Naive B cell (primary cell): ENCODE results near the gene ARID1B. TPM values are rescaled to one million over a fixed set of nuclear protein-coding genes. Genes with fewer than 3 reads are reported as not detected.

ENCODE experiments used
- ATAC-seq, 2 donors: fragments of 150-1000 bp; cut with Tn5 transposase; 2 replicates each; pipeline ENCODE4 v1.10.0; 2021; ENCODE audit warnings: low read depth in 2 of 2, mild to moderate bottlenecking in 2 of 2, moderate library complexity in 2 of 2
- DNase-seq: peaks from one replicate; pipeline ENCODE4 v3.0.0; 2022
- H3K27ac Mint-ChIP-seq, 6 donors: one replicate each; pipeline ENCODE4 v1.8.0; 2020 to 2022; ENCODE audit warnings: mild to moderate bottlenecking in 6 of 6, mixed read lengths in 6 of 6, moderate library complexity in 5 of 6, inconsistent platforms in 2 of 6
- H3K27me3 Mint-ChIP-seq, 3 donors: one replicate each; pipeline ENCODE4 v1.8.0; 2021 to 2022; ENCODE audit warnings: mixed read lengths in 3 of 3, mild to moderate bottlenecking in 1 of 3
- H3K36me3 Mint-ChIP-seq, 2 donors: one replicate each; pipeline ENCODE4 v1.8.0; 2020 to 2022; ENCODE audit warnings: mixed read lengths in 2 of 2, inconsistent platforms in 1 of 2, mild to moderate bottlenecking in 1 of 2
- H3K4me1 Mint-ChIP-seq, 3 donors: one replicate each; pipeline ENCODE4 v1.8.0; 2020 to 2022; ENCODE audit warnings: mixed read lengths in 3 of 3, inconsistent platforms in 1 of 3, mild to moderate bottlenecking in 1 of 3, moderate library complexity in 1 of 3
- H3K4me3 Mint-ChIP-seq, 8 donors: one replicate each; pipeline ENCODE4 v1.8.0; 2020 to 2022; ENCODE audit warnings: mild to moderate bottlenecking in 8 of 8, mixed read lengths in 8 of 8, moderate library complexity in 8 of 8, inconsistent platforms in 2 of 8
- H3K9me3 Mint-ChIP-seq, 7 donors: one replicate each; pipeline ENCODE4 v1.8.0; 2020 to 2022; ENCODE audit warnings: mixed read lengths in 7 of 7, mild to moderate bottlenecking in 5 of 7, inconsistent platforms in 2 of 7, moderate library complexity in 1 of 7
- polyA plus RNA-seq, 6 donors: library from polyadenylated mRNA; unstranded; fragments of 300-500 nt; fragmentation: Illumina TruSeq; gene quantifications; one replicate each; pipeline ENCODE4 v1.2.3, GENCODE V29; 2021; ENCODE audit warnings: low read depth in 6 of 6

ARID1B gene
- polyA plus RNA-seq, 6 donors from 2014 or later = 16.6 to 44.1 (median 27.5) TPM

DNA sequence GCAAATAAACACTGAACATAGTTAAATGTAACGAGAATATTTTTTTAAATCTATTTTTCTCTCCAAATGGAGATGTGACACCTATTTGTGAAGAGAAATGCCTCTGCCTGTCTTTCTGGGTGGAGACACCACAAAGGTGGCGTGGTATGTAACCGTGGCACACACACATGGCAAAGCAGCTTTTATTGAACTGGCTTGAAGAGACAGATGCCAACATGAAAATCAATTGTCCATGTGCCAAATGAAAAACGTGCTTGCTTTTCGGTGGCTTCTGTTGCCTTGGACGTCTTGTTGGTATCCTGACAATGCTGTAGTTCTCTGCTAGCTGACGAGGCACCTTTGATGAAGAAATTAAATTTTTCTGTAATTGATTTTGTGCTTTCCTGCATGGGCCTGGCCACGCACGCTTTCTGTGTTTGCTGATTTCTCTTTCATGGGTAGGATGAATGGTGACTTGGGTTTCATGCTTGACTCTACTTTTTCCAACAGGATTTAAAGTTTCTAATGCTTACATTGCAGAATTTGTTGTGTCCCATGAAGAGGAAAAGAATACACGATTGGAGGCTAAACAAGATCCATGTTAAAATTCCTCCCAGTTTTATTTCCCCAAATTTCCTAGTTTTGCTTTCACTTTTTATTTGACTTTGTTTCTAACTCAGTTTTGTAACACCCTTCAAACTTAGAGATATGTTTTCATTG, 343.5 kb downstream of the ARID1B start:
- Mint-ChIP-seq H3K9me3 (no peaks in the 10 kb centered on the region), H3K4me3 (no peak overlapping the region), H3K36me3 (peaks cover 0 to 7% of the 10 kb centered on the region in 2 donors), H3K4me1 (peaks cover 12 to 22% (median 20%) of the 10 kb centered on the region in 3 donors), H3K27me3 (no peaks in the 10 kb centered on the region), H3K27ac (peak overlapping the region in 3 of 6 donors; percentile 4 to 59 (median 8))
- ATAC-seq (no peak), DNase-seq (no peak)

DNA sequence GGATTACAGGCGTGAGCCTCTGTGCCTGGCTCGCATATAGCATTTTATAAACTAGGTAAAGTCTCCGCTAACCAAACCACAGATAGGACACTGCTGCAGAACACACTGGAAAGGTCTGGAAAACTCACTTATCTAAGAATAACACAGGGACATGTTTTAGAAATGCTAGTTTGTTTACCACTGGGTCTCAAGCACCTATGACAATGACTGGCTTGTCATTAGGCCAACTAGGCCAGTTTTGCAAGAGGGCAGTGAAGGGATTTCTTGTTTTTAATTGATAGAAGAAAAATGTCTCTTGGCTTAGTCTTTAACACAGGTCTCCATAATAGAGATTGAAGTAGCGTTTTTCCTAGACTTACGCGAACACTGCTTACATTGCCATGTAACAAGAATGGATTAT, 344.7 kb downstream of the ARID1B start:
- Mint-ChIP-seq H3K9me3 (no peaks in the 10 kb centered on the region), H3K4me3 (peak overlapping the region in 1 of 8 donors; percentile 23), H3K27ac (no peak overlapping the region), H3K36me3 (peaks cover 0 to 7% of the 10 kb centered on the region in 2 donors), H3K27me3 (no peaks in the 10 kb centered on the region), H3K4me1 (peaks cover 12 to 24% (median 20%) of the 10 kb centered on the region in 3 donors)
- ATAC-seq (no peak), DNase-seq (no peak)

DNA sequence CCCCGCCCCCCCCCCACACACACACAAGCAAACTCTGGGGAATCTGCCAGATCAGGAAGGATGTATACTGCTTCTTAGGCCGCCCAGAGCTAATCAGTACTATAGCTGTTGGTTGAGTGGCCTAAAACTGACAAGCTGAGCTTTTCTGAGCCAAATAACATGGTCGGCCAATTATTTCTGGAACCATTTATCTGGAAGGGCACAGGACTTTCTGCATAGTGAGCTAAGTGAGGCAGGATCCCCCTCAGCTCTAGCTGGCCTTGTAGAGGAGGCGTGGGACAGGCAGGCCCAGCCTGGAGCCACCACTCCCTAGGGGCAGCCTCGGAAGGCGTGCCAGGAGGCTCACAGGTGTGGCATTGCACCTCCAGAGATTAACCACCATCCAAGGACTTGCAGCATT, 346.1 kb downstream of the ARID1B start:
- Mint-ChIP-seq H3K27me3 (no peaks in the 10 kb centered on the region), H3K9me3 (no peaks in the 10 kb centered on the region), H3K4me1 (peaks cover 15 to 30% (median 24%) of the 10 kb centered on the region in 3 donors), H3K27ac (no peak overlapping the region), H3K36me3 (peaks cover 0 to 7% of the 10 kb centered on the region in 2 donors), H3K4me3 (no peak overlapping the region)
- no peak for ATAC-seq
- DNase-seq = no peak

GRCh38 chr6:157124485-157125254, 347.5 kb downstream of the ARID1B start:
- Mint-ChIP-seq H3K36me3 (no peaks in the 10 kb centered on the region), H3K27me3 (no peaks in the 10 kb centered on the region), H3K4me1 (peaks cover 16 to 30% (median 26%) of the 10 kb centered on the region in 3 donors), H3K9me3 (no peaks in the 10 kb centered on the region), H3K27ac (peak overlapping the region in 2 of 6 donors; percentile 42 to 61), H3K4me3 (no peak overlapping the region)
- DNase-seq = no peak
- no peak for ATAC-seq

- no peaks in the 10 kb centered on the region for H3K27me3 Mint-ChIP-seq
- ATAC-seq (no peak), DNase-seq (no peak)
- peaks cover 11 to 27% (median 20%) of the 10 kb centered on the region in 3 donors for H3K4me1 Mint-ChIP-seq
- no peaks in the 10 kb centered on the region for H3K36me3 Mint-ChIP-seq
- no peak overlapping the region for H3K4me3 Mint-ChIP-seq
- H3K9me3 Mint-ChIP-seq = no peaks in the 10 kb centered on the region
- no peak overlapping the region for H3K27ac Mint-ChIP-seq
Measured at GRCh38 chr6:157125531-157125930, 348.4 kb downstream of the ARID1B start.

DNA sequence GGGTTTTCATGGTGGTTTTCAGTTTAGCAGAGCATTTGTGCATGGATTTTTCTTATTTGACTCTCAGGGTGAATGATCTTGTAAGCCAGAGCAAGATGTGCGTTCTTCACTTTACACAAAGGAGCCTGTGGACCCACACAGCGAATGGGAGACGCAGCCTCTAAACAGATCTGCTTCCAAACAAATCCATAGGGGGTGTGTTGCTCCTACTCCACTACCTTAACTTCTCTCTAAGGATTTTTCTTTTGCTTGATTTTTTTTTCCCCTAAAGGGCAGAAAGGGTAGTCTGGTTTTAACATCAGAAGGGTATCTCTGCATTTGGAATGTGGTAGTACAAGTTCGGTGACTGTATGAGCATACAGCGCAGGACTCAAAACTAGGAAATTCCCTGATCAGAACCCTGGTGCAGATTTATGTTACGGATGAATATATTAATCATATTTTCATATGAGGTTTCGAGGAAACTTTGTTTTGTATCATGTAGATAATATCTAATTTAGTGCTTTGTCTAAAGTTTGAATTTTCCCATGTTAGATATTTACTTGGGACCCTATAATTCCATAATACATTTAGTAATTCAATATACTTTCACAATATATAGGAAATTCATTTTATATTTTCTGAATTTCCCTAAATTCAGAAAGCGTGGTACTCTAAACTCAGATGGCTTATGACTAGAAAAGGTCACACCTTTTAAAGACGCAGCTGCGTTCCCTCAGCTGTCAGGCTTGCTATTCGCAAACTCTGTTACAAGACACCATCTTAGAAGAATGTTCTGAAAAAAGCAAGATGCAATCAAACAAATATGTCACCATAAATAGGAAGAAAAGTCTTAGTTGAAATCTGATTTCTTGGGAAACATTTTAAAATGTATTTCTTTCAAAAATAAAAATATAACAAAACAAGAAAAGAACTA, 349.3 kb downstream of the ARID1B start:
- Mint-ChIP-seq H3K27me3 (no peaks in the 10 kb centered on the region), H3K4me1 (peaks cover 14 to 28% (median 16%) of the 10 kb centered on the region in 3 donors), H3K4me3 (no peak overlapping the region), H3K36me3 (peaks cover 0 to 5% of the 10 kb centered on the region in 2 donors), H3K9me3 (no peaks in the 10 kb centered on the region), H3K27ac (peak overlapping the region in 2 of 6 donors; percentile 5 to 32)
- ATAC-seq (no peak), DNase-seq (no peak)

DNA sequence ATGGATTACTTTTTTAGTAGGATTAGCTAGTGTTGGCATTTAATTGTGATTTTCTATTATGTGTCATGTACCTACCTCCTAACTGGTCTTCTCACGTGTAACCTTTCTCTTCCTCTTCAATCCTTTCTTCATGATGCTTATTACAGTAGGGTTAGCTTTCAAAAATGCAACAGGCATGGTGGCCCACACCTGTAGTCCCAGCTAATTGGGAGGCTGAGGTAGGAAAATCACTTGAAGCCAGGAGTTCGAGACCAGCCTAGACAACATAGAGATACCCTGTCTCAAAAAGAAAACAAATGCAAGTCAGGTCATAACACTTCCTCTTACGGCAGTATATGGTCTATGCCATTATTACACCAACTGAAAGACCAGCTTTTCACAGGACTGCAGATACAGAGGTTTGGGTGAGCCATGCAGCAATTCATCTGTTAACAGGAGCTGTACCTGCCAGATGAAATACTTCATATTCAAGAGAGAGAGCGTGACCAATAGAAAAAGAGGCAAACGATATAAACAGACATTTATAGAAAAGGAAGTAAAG, 351.1 kb downstream of the ARID1B start:
- peaks cover 5 to 13% of the 10 kb centered on the region in 2 donors for H3K36me3 Mint-ChIP-seq
- no peaks in the 10 kb centered on the region for H3K27me3 Mint-ChIP-seq
- H3K4me1 Mint-ChIP-seq = peaks cover 14 to 25% (median 20%) of the 10 kb centered on the region in 3 donors
- ATAC-seq (peak in 1 of 2 donors; percentile 28), DNase-seq (no peak)
- no peaks in the 10 kb centered on the region for H3K9me3 Mint-ChIP-seq
- peak overlapping the region in 4 of 6 donors; percentile 40 to 75 (median 48) for H3K27ac Mint-ChIP-seq
- peak overlapping the region in 3 of 8 donors; percentile 4 to 70 (median 40) for H3K4me3 Mint-ChIP-seq

DNA sequence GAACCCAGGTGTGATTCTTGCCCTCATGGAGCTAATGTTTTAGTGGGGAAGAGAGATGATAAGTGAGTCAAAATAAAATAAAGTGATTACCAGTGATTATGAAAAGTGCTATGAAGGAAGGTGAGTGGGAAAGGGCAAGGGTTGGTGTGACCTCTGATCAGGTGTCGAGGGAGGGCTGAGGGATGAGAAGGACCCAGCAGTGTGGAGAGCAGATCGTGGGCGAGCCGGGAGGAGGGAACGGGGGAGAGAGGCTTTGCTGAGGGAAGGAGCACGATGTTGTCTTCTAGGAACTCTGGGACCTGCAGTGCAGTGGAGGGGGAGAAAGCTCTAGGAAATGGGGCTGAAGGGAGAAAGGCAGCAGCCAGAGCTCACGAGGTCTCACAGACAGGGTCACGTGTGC, 354.1 kb downstream of the ARID1B start:
- H3K9me3 Mint-ChIP-seq = no peaks in the 10 kb centered on the region
- peaks cover 14 to 21% of the 10 kb centered on the region in 2 donors for H3K36me3 Mint-ChIP-seq
- peaks cover 14 to 20% (median 19%) of the 10 kb centered on the region in 3 donors for H3K4me1 Mint-ChIP-seq
- no peak overlapping the region for H3K4me3 Mint-ChIP-seq
- H3K27me3 Mint-ChIP-seq = no peaks in the 10 kb centered on the region
- peak overlapping the region in 5 of 6 donors; percentile 44 to 89 (median 46) for H3K27ac Mint-ChIP-seq
- ATAC-seq (no peak), DNase-seq (no peak)

DNA sequence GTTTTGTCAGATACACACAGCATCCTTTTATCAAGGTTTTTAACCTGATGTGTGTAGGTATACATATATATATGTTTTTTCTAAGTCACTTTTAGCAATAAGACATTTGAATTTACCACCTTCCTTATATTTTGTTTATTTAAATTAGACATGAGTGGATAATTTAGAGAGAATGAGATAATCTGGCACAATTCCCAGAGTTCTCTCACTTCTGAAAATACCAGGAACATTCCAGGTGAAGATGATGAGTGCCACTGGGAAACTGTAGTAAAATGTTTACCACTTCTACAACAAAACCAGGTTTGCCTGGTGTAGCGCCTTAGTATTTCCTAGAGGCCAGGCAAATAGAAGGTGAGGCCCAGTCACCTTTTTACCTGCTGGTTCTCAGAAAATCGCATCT, 356.7 kb downstream of the ARID1B start:
- Mint-ChIP-seq H3K9me3 (no peaks in the 10 kb centered on the region), H3K4me1 (peaks cover 6 to 13% (median 10%) of the 10 kb centered on the region in 3 donors), H3K36me3 (peaks cover 14 to 21% of the 10 kb centered on the region in 2 donors), H3K4me3 (no peak overlapping the region), H3K27me3 (no peaks in the 10 kb centered on the region), H3K27ac (no peak overlapping the region)
- no peak for ATAC-seq
- no peak for DNase-seq

DNA sequence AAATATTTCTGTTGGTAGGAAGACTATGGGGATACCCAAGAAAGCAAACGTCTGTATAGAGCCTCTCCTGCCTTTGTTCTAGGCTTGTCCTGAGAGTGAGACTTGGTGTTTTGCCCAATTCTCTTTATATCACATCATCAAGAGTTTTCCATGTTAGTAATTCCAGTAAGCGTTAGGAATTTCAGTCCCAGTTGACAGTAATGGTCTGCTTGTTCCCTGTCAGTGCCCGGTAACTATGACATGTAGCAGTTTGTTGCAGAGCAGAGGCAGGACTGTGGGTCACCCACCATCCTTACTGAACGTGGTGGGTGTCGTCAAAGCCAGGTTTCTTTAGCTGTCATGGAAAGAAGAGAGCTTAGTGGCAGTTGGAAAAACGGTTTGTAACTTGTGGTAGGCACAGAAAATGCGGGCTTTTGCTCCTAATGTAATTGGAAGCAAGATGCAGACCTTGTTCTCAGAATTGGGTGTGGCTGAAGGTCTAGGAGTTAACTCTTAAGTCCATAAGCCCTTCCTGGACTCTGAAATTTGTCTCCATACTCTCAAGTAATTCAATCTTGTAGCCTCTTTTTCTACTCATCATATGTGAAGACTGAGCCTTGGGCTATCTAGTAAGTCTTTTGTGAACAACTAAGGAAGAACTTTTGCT, 357.3 kb downstream of the ARID1B start:
- H3K4me1 Mint-ChIP-seq = peaks cover 0 to 9% (median 5%) of the 10 kb centered on the region in 3 donors
- ATAC-seq = no peak
- no peaks in the 10 kb centered on the region for H3K27me3 Mint-ChIP-seq
- DNase-seq = no peak
- no peak overlapping the region for H3K4me3 Mint-ChIP-seq
- no peak overlapping the region for H3K27ac Mint-ChIP-seq
- H3K36me3 Mint-ChIP-seq = peaks cover 14 to 21% of the 10 kb centered on the region in 2 donors
- H3K9me3 Mint-ChIP-seq = no peaks in the 10 kb centered on the region

GRCh38 chr6:157135691-157136090, 358.5 kb downstream of the ARID1B start:
- Mint-ChIP-seq H3K27ac (peak overlapping the region in 3 of 6 donors; percentile 8 to 60 (median 28)), H3K4me1 (peaks cover 2 to 9% (median 3%) of the 10 kb centered on the region in 3 donors), H3K9me3 (no peaks in the 10 kb centered on the region), H3K4me3 (no peak overlapping the region), H3K27me3 (no peaks in the 10 kb centered on the region), H3K36me3 (peaks cover 14 to 21% of the 10 kb centered on the region in 2 donors)
- ATAC-seq = no peak
- DNase-seq = no peak

GRCh38 chr6:157137501-157137900, 360.3 kb downstream of the ARID1B start:
- H3K9me3 Mint-ChIP-seq = no peaks in the 10 kb centered on the region
- no peak overlapping the region for H3K4me3 Mint-ChIP-seq
- no peaks in the 10 kb centered on the region for H3K27me3 Mint-ChIP-seq
- H3K27ac Mint-ChIP-seq = peak overlapping the region in 1 of 6 donors; percentile 78
- DNase-seq = no peak
- H3K4me1 Mint-ChIP-seq = peaks cover 0 to 4% (median 2%) of the 10 kb centered on the region in 3 donors
- H3K36me3 Mint-ChIP-seq = peaks cover 9% of the 10 kb centered on the region in 2 donors
- no peak for ATAC-seq
